ENCODE data around the gene PPP2R5C.

GRCh38 chr14:101758913-101759593 lies 2.5 kb upstream of the PPP2R5C start:
- TF ChIP-seq POLR2A (IDR thresholded peaks at IDR 0.05) (no peak), CTCF (IDR thresholded peaks at IDR 0.05) (no peak)
